Measurements from ENCODE around the gene PLAAT1. TPM values are rescaled to one million over a fixed set of nuclear protein-coding genes. Genes with fewer than 3 reads are reported as not detected.

PLAAT1 gene
- not detected for total RNA-seq

GRCh38 chr3:193240850-193241706, at the start of gene PLAAT1:
TSS of gene PLAAT1 (plus strand) at chr3:193241222. CDS start at chr3:193255651, 14,429 bp downstream.
- Mint-ChIP-seq H3K36me3 (ENCODE audit: low read depth) (no peaks in the 10 kb centered on the region), H3K9me3 (no peaks in the 10 kb centered on the region), H3K27me3 (peaks cover 34% of the 10 kb centered on the region), H3K4me1 (peaks cover 3% of the 10 kb centered on the region), H3K4me3 (no peak within 1 kb of the TSS), H3K27ac (no peak within 1 kb of the TSS)
- DNase-seq = no peak
- POLR2A ChIA-PET = no interaction called here
- CTCF ChIA-PET = no interaction called here

DNA sequence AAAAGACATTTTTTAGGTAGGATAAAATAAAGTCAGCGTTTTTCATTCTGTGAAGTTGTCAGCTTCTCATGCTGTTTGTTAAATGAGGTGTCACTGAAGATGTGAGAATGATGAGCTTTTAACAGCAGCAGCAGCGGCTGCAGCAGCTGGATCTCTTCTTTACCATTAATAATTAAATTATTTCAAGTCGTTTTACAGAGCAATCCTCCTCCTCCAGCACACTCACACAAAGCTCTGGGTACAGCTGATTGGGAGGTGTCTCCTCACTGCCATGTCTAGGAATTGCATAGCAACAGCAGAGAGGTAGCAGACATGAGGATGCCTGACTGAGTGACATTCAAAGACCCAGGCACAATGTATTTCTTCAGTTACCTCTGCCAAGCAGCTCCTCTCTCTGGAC, 46.7 kb upstream of the PLAAT1 start:
- CTCF ChIA-PET = no interaction called here
- Mint-ChIP-seq H3K27me3 (peaks cover 4% of the 10 kb centered on the region), H3K27ac (no peak overlapping the region), H3K4me3 (no peak overlapping the region), H3K36me3 (ENCODE audit: low read depth) (no peaks in the 10 kb centered on the region), H3K4me1 (no peaks in the 10 kb centered on the region), H3K9me3 (no peaks in the 10 kb centered on the region)
- POLR2A ChIA-PET = no interaction called here
- no peak for DNase-seq

DNA sequence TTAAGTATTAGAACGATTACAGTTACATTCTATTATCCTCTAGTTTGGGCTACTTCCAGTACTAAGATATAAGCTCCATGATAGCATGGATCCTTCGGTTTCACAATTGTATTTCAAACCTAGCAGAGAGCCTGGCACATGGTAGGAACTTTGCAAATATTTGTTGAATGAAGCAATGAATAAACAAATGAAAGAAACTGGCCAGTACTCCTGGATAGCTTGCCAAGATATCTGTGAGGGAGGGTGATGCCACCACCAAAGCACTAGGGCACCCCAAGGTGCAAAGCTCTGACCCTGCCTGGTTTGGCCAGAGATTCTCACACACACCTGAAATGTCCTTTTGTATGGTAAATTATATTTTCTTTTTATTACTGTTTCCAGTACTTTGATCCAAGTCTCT, 44.3 kb upstream of the PLAAT1 start:
- H3K27me3 Mint-ChIP-seq = peaks cover 4% of the 10 kb centered on the region
- H3K9me3 Mint-ChIP-seq = no peaks in the 10 kb centered on the region
- ChIA-PET CTCF (no interaction called here), POLR2A (no interaction called here)
- H3K4me3 Mint-ChIP-seq = no peak overlapping the region
- H3K27ac Mint-ChIP-seq = no peak overlapping the region
- no peak for DNase-seq
- no peaks in the 10 kb centered on the region for H3K4me1 Mint-ChIP-seq
- H3K36me3 Mint-ChIP-seq (ENCODE audit: low read depth) = no peaks in the 10 kb centered on the region

DNA sequence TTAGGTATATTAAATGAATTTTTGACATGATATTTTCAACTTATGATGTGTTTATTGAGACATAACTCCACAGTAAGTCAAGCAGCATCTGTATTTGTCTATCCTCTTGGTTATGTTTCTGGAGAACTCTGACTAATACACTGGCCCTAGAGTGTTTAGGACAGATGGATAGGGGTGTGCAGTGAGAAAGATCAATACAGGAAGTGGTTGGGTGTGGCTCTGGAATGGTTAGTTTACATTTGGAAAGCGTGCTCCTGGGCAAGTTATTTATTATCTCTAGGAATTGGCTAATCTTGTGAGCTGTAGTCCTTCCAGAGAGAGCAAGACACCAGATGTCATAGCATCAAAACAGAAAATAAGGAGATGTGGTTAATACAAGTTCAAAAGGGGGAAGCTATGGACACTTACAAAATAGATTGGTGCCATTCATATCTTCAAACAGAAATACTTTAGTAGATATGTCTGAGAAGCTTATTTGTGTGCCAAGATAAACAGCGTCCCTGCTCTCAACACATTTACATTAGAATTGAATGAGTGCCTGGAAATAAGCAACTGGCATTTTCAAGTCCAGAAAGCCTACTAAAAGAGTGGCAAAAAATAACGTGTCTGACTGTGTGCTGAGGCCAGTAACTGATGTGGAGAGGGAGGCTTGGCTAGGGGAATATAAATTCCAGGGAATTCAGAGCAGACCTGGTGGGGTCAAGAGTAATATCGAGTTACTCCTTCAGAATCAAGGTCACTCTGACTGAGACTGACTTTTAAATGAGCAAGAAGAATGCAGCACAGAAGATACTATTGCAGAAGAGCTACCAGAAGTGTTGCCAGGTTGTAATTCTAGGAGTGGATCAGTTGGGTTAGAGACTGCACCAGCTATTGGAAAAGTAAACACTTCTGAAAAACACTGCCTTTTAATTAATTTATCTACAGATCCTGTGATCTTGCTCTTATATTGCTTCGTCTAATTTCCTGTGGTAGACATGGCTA, 33.4 kb upstream of the PLAAT1 start:
- no peaks in the 10 kb centered on the region for H3K9me3 Mint-ChIP-seq
- CTCF ChIA-PET = no interaction called here
- no peaks in the 10 kb centered on the region for H3K27me3 Mint-ChIP-seq
- POLR2A ChIA-PET = no interaction called here
- no peaks in the 10 kb centered on the region for H3K4me1 Mint-ChIP-seq
- H3K4me3 Mint-ChIP-seq = no peak overlapping the region
- H3K27ac Mint-ChIP-seq = no peak overlapping the region
- DNase-seq = no peak
- H3K36me3 Mint-ChIP-seq (ENCODE audit: low read depth) = no peaks in the 10 kb centered on the region

- H3K4me1 Mint-ChIP-seq = no peaks in the 10 kb centered on the region
Observed at GRCh38 chr3:193210618-193211017, 30.4 kb upstream of the PLAAT1 start.

GRCh38 chr3:193211173-193211572, 29.8 kb upstream of the PLAAT1 start:
- no peak for DNase-seq
- Mint-ChIP-seq H3K4me1 (no peaks in the 10 kb centered on the region), H3K36me3 (ENCODE audit: low read depth) (no peaks in the 10 kb centered on the region), H3K27me3 (peaks cover 2% of the 10 kb centered on the region), H3K9me3 (no peaks in the 10 kb centered on the region), H3K27ac (no peak overlapping the region), H3K4me3 (no peak overlapping the region)
- ChIA-PET CTCF (no interaction called here), POLR2A (no interaction called here)

More at GRCh38 chr3:193210618-193211017, 30.4 kb upstream of the PLAAT1 start:
- Mint-ChIP-seq H3K9me3 (no peaks in the 10 kb centered on the region), H3K27me3 (peaks cover 2% of the 10 kb centered on the region), H3K36me3 (ENCODE audit: low read depth) (no peaks in the 10 kb centered on the region), H3K27ac (no peak overlapping the region), H3K4me3 (no peak overlapping the region)
- DNase-seq = no peak
- CTCF ChIA-PET = no interaction called here
- POLR2A ChIA-PET = interaction anchor here (1.3 kb wide), 1 partner anchor 16 kb away, joined by 3 read pairs; no protein-coding TSS in a partner anchor

GRCh38 chr3:193211984-193212383, 29.0 kb upstream of the PLAAT1 start:
- Mint-ChIP-seq H3K4me3 (no peak overlapping the region), H3K27ac (no peak overlapping the region), H3K4me1 (no peaks in the 10 kb centered on the region), H3K27me3 (peaks cover 2% of the 10 kb centered on the region), H3K9me3 (no peaks in the 10 kb centered on the region), H3K36me3 (ENCODE audit: low read depth) (no peaks in the 10 kb centered on the region)
- DNase-seq = no peak
- ChIA-PET POLR2A (no interaction called here), CTCF (no interaction called here)

- POLR2A ChIA-PET = no interaction called here
- H3K27me3 Mint-ChIP-seq = peaks cover 3% of the 10 kb centered on the region
- no peak overlapping the region for H3K4me3 Mint-ChIP-seq
- no peaks in the 10 kb centered on the region for H3K4me1 Mint-ChIP-seq
- no peak overlapping the region for H3K27ac Mint-ChIP-seq
- no peak for DNase-seq
- CTCF ChIA-PET = no interaction called here
- no peaks in the 10 kb centered on the region for H3K36me3 Mint-ChIP-seq (ENCODE audit: low read depth)
- no peaks in the 10 kb centered on the region for H3K9me3 Mint-ChIP-seq
Observed at GRCh38 chr3:193212844-193213243, 28.2 kb upstream of the PLAAT1 start.

DNA sequence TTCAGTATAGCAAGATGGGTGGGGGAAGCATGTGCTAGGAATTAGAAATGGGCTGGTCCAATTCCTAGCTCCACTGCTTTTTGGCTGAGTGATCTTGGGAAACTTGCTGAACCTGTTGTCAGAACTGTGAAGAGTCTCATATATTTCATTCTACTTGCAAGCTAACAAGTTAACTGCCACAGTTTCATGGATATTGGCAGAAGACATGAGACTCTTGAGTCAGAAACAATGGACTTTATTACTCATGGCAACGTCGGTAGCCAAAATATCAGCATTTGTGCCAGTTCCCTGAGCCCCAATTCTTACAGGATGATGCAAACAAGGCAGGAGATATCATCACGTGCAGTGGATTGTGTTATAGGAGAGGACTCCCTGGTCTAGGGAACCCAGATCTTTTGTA, 26.6 kb upstream of the PLAAT1 start:
- no peak overlapping the region for H3K4me3 Mint-ChIP-seq
- H3K27ac Mint-ChIP-seq = no peak overlapping the region
- H3K9me3 Mint-ChIP-seq = no peaks in the 10 kb centered on the region
- no peaks in the 10 kb centered on the region for H3K36me3 Mint-ChIP-seq (ENCODE audit: low read depth)
- DNase-seq = no peak
- ChIA-PET CTCF (no interaction called here), POLR2A (no interaction called here)
- H3K4me1 Mint-ChIP-seq = no peaks in the 10 kb centered on the region
- H3K27me3 Mint-ChIP-seq = peaks cover 7% of the 10 kb centered on the region

DNA sequence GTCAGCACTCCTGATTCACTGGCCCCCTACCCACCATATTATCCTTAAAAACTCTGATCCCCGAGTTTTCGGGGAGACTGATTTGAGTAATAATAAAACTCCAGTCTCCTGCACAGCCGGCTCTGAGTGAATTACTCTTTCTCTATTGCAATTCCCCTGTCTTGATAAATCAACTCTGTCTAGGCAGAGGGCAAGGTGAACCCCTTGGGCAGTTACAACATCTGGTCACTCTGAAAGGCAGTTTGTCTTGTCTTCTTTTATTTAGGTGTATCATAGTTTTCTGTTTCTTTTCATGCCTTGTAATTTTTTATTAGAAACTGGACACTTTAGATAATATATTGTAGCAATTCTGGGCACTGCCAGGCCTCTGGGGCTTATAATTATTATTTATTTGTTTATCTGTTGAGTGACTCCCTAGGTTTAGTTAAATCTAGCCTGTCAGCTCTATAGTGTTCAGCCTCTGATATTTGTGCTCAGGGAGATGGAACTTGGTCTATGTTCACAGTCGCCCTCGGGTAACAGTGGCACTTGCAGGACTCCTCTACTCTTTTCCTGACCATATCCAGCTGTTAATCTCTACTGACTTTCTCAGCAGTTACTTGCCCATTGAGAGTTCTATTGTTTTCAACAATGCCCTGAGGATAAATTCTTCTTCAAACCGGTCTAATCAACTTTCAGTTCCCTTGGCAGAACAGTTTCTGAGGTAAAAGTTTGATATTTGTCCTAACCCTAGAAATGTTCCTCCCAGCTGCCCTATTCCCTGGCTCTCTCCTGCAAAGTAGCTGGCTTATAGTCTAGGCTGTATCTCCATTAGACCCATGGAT, 15.5 kb upstream of the PLAAT1 start:
- no peaks in the 10 kb centered on the region for H3K9me3 Mint-ChIP-seq
- H3K4me3 Mint-ChIP-seq = no peak overlapping the region
- no peak overlapping the region for H3K27ac Mint-ChIP-seq
- no peaks in the 10 kb centered on the region for H3K4me1 Mint-ChIP-seq
- ChIA-PET CTCF (no interaction called here), POLR2A (interaction anchor here (1.2 kb wide), 1 partner anchor 15 kb away, joined by 3 read pairs; no protein-coding TSS in a partner anchor)
- H3K36me3 Mint-ChIP-seq (ENCODE audit: low read depth) = no peaks in the 10 kb centered on the region
- peaks cover 6% of the 10 kb centered on the region for H3K27me3 Mint-ChIP-seq
- no peak for DNase-seq

DNA sequence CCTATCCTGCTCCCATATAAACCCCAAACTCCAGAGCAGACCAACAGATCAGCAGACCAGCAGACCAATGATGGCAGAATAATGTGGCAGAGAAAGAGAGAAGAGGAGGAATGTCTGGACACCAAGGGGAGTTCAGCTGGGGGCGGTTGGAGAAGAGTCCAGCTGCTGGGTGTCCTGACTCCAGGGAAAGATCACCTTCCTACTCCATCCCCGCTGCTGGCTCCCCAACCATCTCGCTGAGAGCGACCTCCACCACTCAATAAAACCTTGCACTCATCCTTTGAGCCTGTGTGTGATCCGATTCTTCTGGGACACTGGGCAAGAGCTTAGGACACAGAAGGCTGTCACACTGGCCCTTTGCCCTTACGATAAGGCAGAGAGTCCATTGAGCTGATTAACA, 12.8 kb upstream of the PLAAT1 start:
- no peak for DNase-seq
- CTCF ChIA-PET = no interaction called here
- Mint-ChIP-seq H3K9me3 (no peaks in the 10 kb centered on the region), H3K27ac (no peak overlapping the region), H3K4me3 (no peak overlapping the region), H3K36me3 (ENCODE audit: low read depth) (no peaks in the 10 kb centered on the region), H3K4me1 (no peaks in the 10 kb centered on the region), H3K27me3 (peaks cover 6% of the 10 kb centered on the region)
- POLR2A ChIA-PET = no interaction called here

GRCh38 chr3:193229851-193230420, 11.1 kb upstream of the PLAAT1 start:
- Mint-ChIP-seq H3K9me3 (no peaks in the 10 kb centered on the region), H3K27ac (no peak overlapping the region)
- CTCF ChIA-PET = no interaction called here

GRCh38 chr3:193230610-193231009, 10.4 kb upstream of the PLAAT1 start:
- POLR2A ChIA-PET = no interaction called here
- no peaks in the 10 kb centered on the region for H3K9me3 Mint-ChIP-seq
- no peak overlapping the region for H3K27ac Mint-ChIP-seq
- CTCF ChIA-PET = no interaction called here
- H3K27me3 Mint-ChIP-seq = peaks cover 4% of the 10 kb centered on the region
- no peak overlapping the region for H3K4me3 Mint-ChIP-seq
- no peaks in the 10 kb centered on the region for H3K4me1 Mint-ChIP-seq
- H3K36me3 Mint-ChIP-seq (ENCODE audit: low read depth) = no peaks in the 10 kb centered on the region
- no peak for DNase-seq

More at GRCh38 chr3:193229851-193230420, 11.1 kb upstream of the PLAAT1 start:
- no peaks in the 10 kb centered on the region for H3K36me3 Mint-ChIP-seq (ENCODE audit: low read depth)
- H3K4me3 Mint-ChIP-seq = no peak overlapping the region
- POLR2A ChIA-PET = no interaction called here
- H3K27me3 Mint-ChIP-seq = peaks cover 4% of the 10 kb centered on the region
- no peak for DNase-seq
- no peaks in the 10 kb centered on the region for H3K4me1 Mint-ChIP-seq
